ENCODE data around the gene CDKN2AIP.

Gene CDKN2AIP

DNA sequence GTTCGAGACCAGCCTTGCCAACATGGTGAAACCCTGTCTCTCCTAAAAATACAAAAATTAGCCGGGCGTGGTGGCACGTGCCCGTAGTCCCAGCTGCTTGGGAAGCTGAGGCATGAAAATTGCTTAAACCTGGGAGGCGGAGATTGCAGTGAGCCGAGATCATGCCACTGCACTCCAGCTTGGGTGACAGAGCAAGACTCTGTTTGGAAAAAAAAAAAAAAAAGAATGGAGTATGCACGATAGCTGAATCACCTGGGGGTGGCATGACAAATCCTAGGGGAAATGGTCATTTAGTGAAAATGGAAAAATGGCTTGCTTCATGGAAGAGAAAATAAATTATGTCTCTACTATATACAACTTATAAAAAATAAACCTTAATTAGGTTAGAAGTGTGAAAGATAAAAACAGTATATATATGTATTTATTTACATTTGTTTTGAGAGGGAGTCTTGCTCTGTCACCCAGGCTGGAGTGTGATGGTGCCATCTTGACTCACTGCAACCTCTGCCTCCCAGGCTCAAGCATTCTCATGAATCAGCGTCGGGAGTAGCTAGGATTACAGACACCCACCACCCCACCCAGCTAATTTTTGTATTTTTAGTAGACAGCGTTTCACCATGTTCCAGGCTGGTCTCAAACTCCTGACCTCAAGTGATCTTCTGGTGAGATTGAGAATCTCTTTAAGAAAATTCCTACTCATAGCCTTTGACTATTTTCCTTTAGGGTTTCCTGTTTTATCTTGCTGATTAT is 41.1 kb downstream of the CDKN2AIP start:
- Histone ChIP-seq H3F3A (ENCODE audit: insufficient read depth) (no peaks in the 10 kb centered on the region), H3K9me3 (ENCODE audit: insufficient read depth, low read length) (no peaks in the 10 kb centered on the region), H3K36me3 (ENCODE audit: low read length) (no peaks in the 10 kb centered on the region), H2AFZ (ENCODE audit: low read depth, low read length, severe bottlenecking) (no peak overlapping the region), H4K20me1 (ENCODE audit: low read depth, low read length) (no peaks in the 10 kb centered on the region), H3K27me3 (ENCODE audit: low read length) (no peaks in the 10 kb centered on the region), H3K9ac (ENCODE audit: low read length) (no peak overlapping the region), H3K27ac (ENCODE audit: low read depth, low read length) (no peak overlapping the region), H3K79me2 (ENCODE audit: insufficient read depth, low read length) (no peaks in the 10 kb centered on the region), H3K9me2 (replicated peaks; ENCODE audit: insufficient read depth, low read length) (no peaks in the 10 kb centered on the region), H3K4me3 (ENCODE audit: insufficient read depth, low read length, poor library complexity, severe bottlenecking) (no peak overlapping the region), H3K4me2 (ENCODE audit: low read depth, low read length, poor library complexity, severe bottlenecking) (no peak overlapping the region)
- no peak for TF ChIP-seq EZH2phosphoT487 (conservative IDR thresholded peaks at IDR 0.05; ENCODE audit: low read length)
- TF ChIP-seq, protein P1, sequence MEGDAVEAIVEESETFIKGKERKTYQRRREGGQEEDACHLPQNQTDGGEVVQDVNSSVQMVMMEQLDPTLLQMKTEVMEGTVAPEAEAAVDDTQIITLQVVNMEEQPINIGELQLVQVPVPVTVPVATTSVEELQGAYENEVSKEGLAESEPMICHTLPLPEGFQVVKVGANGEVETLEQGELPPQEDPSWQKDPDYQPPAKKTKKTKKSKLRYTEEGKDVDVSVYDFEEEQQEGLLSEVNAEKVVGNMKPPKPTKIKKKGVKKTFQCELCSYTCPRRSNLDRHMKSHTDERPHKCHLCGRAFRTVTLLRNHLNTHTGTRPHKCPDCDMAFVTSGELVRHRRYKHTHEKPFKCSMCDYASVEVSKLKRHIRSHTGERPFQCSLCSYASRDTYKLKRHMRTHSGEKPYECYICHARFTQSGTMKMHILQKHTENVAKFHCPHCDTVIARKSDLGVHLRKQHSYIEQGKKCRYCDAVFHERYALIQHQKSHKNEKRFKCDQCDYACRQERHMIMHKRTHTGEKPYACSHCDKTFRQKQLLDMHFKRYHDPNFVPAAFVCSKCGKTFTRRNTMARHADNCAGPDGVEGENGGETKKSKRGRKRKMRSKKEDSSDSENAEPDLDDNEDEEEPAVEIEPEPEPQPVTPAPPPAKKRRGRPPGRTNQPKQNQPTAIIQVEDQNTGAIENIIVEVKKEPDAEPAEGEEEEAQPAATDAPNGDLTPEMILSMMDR (IDR thresholded peaks at IDR 0.05; ENCODE audit: insufficient read depth, low read length, poor library complexity, severe bottlenecking): no peak

DNA sequence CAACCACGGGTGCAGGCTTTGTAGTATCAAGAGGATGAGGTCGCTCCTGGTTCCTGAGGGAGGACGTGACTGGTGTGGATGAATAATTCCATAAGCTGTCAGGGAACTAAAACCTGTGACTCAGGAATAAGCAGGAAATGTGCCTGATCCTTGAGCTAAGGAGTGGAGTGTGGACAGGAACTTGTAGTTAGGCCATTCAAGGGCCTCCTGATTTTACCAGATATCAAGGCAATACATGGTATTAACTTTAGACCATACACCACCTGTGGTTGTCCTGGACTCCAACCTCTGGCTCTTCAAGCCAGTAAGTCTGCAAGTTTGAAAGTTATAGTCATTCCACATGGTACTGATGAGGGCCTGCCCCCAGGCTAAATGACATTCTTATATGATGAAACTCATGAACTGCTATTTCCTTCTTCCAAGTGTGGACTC is 48.4 kb downstream of the CDKN2AIP start:
- TF ChIP-seq, protein P1 (IDR thresholded peaks at IDR 0.05; ENCODE audit: insufficient read depth, low read length, poor library complexity, severe bottlenecking): no peak
- no peak for TF ChIP-seq EZH2phosphoT487 (conservative IDR thresholded peaks at IDR 0.05; ENCODE audit: low read length)
- Histone ChIP-seq H3K9me3 (ENCODE audit: insufficient read depth, low read length) (no peaks in the 10 kb centered on the region), H4K20me1 (ENCODE audit: low read depth, low read length) (no peaks in the 10 kb centered on the region), H3K79me2 (ENCODE audit: insufficient read depth, low read length) (no peaks in the 10 kb centered on the region), H3F3A (ENCODE audit: insufficient read depth) (no peaks in the 10 kb centered on the region), H3K27ac (ENCODE audit: low read depth, low read length) (no peak overlapping the region), H3K36me3 (ENCODE audit: low read length) (peaks cover 8% of the 10 kb centered on the region; the same call in 1 of the 2 replicates), H3K9ac (ENCODE audit: low read length) (no peak overlapping the region), H2AFZ (ENCODE audit: low read depth, low read length, severe bottlenecking) (no peak overlapping the region), H3K4me2 (ENCODE audit: low read depth, low read length, poor library complexity, severe bottlenecking) (no peak overlapping the region), H3K9me2 (replicated peaks; ENCODE audit: insufficient read depth, low read length) (no peaks in the 10 kb centered on the region), H3K4me3 (ENCODE audit: insufficient read depth, low read length, poor library complexity, severe bottlenecking) (no peak overlapping the region), H3K27me3 (ENCODE audit: low read length) (no peaks in the 10 kb centered on the region)

DNA sequence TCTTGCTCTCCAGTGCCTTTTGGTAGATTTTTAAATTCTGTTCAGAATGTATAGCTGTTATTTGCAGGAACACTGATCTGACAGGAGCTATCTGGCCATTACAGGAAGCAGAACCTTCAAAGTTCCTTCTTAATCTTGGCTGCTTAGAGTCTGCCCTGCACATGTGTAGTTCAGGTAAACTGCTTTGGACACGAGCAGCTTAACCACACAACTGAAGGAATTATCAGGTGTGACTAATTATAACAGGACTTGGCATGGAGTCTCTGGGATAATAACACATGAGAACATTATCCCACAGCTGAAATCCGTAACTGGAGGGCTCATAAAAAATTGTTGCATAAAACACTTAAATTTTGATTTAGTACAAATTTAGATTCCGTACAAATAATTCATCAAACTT is 48.8 kb downstream of the CDKN2AIP start:
- Histone ChIP-seq H3F3A (ENCODE audit: insufficient read depth) (no peaks in the 10 kb centered on the region), H3K79me2 (ENCODE audit: insufficient read depth, low read length) (no peaks in the 10 kb centered on the region), H3K27me3 (ENCODE audit: low read length) (no peaks in the 10 kb centered on the region), H3K4me3 (ENCODE audit: insufficient read depth, low read length, poor library complexity, severe bottlenecking) (no peak overlapping the region), H3K9ac (ENCODE audit: low read length) (no peak overlapping the region), H3K9me3 (ENCODE audit: insufficient read depth, low read length) (no peaks in the 10 kb centered on the region), H3K4me2 (ENCODE audit: low read depth, low read length, poor library complexity, severe bottlenecking) (no peak overlapping the region), H2AFZ (ENCODE audit: low read depth, low read length, severe bottlenecking) (no peak overlapping the region), H3K36me3 (ENCODE audit: low read length) (peaks cover 8% of the 10 kb centered on the region; the same call in 1 of the 2 replicates), H3K27ac (ENCODE audit: low read depth, low read length) (no peak overlapping the region), H3K9me2 (replicated peaks; ENCODE audit: insufficient read depth, low read length) (no peaks in the 10 kb centered on the region), H4K20me1 (ENCODE audit: low read depth, low read length) (no peaks in the 10 kb centered on the region)
- TF ChIP-seq, protein P1 (IDR thresholded peaks at IDR 0.05; ENCODE audit: insufficient read depth, low read length, poor library complexity, severe bottlenecking): no peak
- no peak for TF ChIP-seq EZH2phosphoT487 (conservative IDR thresholded peaks at IDR 0.05; ENCODE audit: low read length)

Data from SU-DHL-6 (cell line).